Measurements from ENCODE around the gene GSTK1. TPM values are rescaled to one million over a fixed set of nuclear protein-coding genes. Genes with fewer than 3 reads are reported as not detected.
A peak's percentile ranks its signal among the peaks of the same experiment; 100 is the strongest.

Gene GSTK1
- polyA plus RNA-seq, 1 donor from 2014 or later: 329 TPM

GRCh38 chr7:143315776-143316175 lies 52.5 kb downstream of the GSTK1 start, which contains the start of gene CLCN1:
Gene CLCN1 (plus strand): TSS chr7:143316111. CDS start chr7:143316213, 102 bp downstream.
- no peaks in the 10 kb centered on the region for H3K9me3 Mint-ChIP-seq
- H3K4me3 Mint-ChIP-seq: no peak within 1 kb of the TSS
- peaks cover 0 to 5% (median 2%) of the 10 kb centered on the region in 3 donors for H3K4me1 Mint-ChIP-seq
- H3K27me3 Mint-ChIP-seq: no peaks in the 10 kb centered on the region
- H3K27ac Mint-ChIP-seq: no peak within 1 kb of the TSS
- H3K36me3 Mint-ChIP-seq: peaks cover 2% of the 10 kb centered on the region

- Mint-ChIP-seq H3K36me3 (no peaks in the 10 kb centered on the region), H3K9me3 (no peaks in the 10 kb centered on the region), H3K4me3 (no peak overlapping the region), H3K27ac (no peak overlapping the region), H3K27me3 (no peaks in the 10 kb centered on the region), H3K4me1 (peaks cover 0 to 2% (median 0%) of the 10 kb centered on the region in 3 donors)
Observed at GRCh38 chr7:143316492-143316891, 53.3 kb downstream of the GSTK1 start.

- Mint-ChIP-seq H3K27ac (peak overlapping the region in 1 of 3 donors; percentile 37), H3K4me3 (no peak overlapping the region), H3K4me1 (peaks cover 0 to 3% (median 2%) of the 10 kb centered on the region in 3 donors), H3K27me3 (no peaks in the 10 kb centered on the region), H3K36me3 (no peaks in the 10 kb centered on the region), H3K9me3 (no peaks in the 10 kb centered on the region)
Observed at GRCh38 chr7:143318661-143319060, 55.4 kb downstream of the GSTK1 start.

Other genes starting within 250 kb of the GSTK1 start
- gene OR9A2, start 236.3 kb upstream of the GSTK1 start, polyA plus RNA-seq: not detected
- gene OR6V1, start 211.1 kb upstream of the GSTK1 start, polyA plus RNA-seq: not detected
- not detected for gene PIP, start 131.4 kb upstream of the GSTK1 start, polyA plus RNA-seq
- not detected for gene TAS2R39, start 80.0 kb upstream of the GSTK1 start, polyA plus RNA-seq
- gene TAS2R40, start 41.4 kb upstream of the GSTK1 start, polyA plus RNA-seq: not detected
- gene TMEM139, start 21.5 kb downstream of the GSTK1 start, polyA plus RNA-seq: not detected
- gene CASP2, start 24.9 kb downstream of the GSTK1 start, polyA plus RNA-seq: 23.7 TPM
- not detected for gene CLCN1, start 52.7 kb downstream of the GSTK1 start, polyA plus RNA-seq
- gene FAM131B, start 99.3 kb downstream of the GSTK1 start, polyA plus RNA-seq: 0.38 TPM
- 51.3 TPM for gene ZYX, start 117.9 kb downstream of the GSTK1 start, polyA plus RNA-seq
- gene EPHA1, start 145.4 kb downstream of the GSTK1 start, polyA plus RNA-seq: 0.80 TPM
- gene TAS2R60, start 180.0 kb downstream of the GSTK1 start, polyA plus RNA-seq: not detected
- gene TAS2R41, start 214.4 kb downstream of the GSTK1 start, polyA plus RNA-seq: not detected